ENCODE results near the gene DCAF4. TPM values are rescaled to one million over a fixed set of nuclear protein-coding genes. Genes with fewer than 3 reads are reported as not detected.
A peak's percentile ranks its signal among the peaks of the same experiment; 100 is the strongest.
"Not testable (repeated sequence)": the region's sequence is repeated elsewhere in the genome, so short reads cannot be mapped to it uniquely, and the experiment has no call there.

The DCAF4 gene
- total and polyA plus RNA-seq, 9 donors: 8.4 to 14.5 (median 11.3) TPM

DNA sequence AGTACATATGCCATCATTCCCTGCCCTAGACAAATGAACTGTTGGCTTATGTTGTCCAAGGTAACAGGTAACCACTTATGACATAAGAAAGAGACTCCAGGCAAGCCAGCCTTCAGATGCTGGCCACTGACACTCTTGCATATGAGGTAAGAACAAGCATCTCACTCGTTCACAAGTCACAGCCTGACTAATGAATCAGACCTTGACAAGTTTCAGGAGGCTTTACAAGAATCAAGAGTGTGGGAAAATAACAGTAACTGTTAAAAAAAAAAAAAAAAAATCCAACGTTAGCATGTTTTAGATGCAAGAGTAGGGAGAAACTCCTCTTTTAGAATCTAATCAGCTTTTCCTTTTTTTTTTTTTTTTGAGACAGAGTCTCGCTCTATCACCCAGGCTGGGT lies 60.0 kb downstream of the DCAF4 start:
- WGBS (ENCODE audit: insufficient coverage): no CpG with 5 or more reads among the region's 3 CpGs
- no peak for DNase-seq
- Histone ChIP-seq H3K27ac (ENCODE audit: low read length) (no peak overlapping the region), H3K36me3 (ENCODE audit: control insufficient read depth, insufficient read depth, low read length) (peaks cover 28% of the 10 kb centered on the region), H3K4me3 (ENCODE audit: low read length) (no peak overlapping the region), H3K9me3 (replicated peaks; ENCODE audit: control insufficient read depth, low read depth, low read length) (no peaks in the 10 kb centered on the region), H3K4me1 (ENCODE audit: control insufficient read depth, insufficient read depth, low read length) (no peaks in the 10 kb centered on the region), H3K27me3 (ENCODE audit: control insufficient read depth, insufficient read depth, low read length) (no peaks in the 10 kb centered on the region)

- peaks cover 24% of the 10 kb centered on the region for H3K36me3 ChIP-seq (ENCODE audit: control insufficient read depth, insufficient read depth, low read length)
Measured at GRCh38 chr14:72986857-72987256, 60.6 kb downstream of the DCAF4 start.

DNA sequence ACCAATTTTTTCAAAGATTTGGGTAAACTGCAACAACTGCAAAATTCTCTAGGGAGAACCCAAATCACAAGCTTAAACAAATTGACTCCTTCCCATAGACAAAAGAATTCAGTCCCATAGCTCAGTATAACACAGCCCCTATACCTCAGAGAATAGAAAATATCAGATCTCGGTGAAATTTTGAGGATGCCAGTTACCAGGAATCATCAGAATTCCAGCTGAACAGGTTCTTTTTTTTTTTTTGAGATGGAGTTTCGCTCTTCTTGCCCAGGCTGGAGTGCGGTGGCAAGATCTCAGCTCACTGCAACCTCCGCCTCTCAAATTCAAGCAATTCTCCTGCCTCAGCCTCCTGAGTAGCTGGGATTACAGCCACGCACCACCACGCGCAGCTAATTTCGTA lies 63.9 kb downstream of the DCAF4 start:
- Histone ChIP-seq H3K27me3 (ENCODE audit: control insufficient read depth, insufficient read depth, low read length) (no peaks in the 10 kb centered on the region), H3K36me3 (ENCODE audit: control insufficient read depth, insufficient read depth, low read length) (peaks cover 35% of the 10 kb centered on the region), H3K9me3 (replicated peaks; ENCODE audit: control insufficient read depth, low read depth, low read length) (no peaks in the 10 kb centered on the region), H3K4me1 (ENCODE audit: control insufficient read depth, insufficient read depth, low read length) (no peaks in the 10 kb centered on the region), H3K4me3 (ENCODE audit: low read length) (no peak overlapping the region), H3K27ac (ENCODE audit: low read length) (no peak overlapping the region)
- DNase-seq: no peak
- WGBS (ENCODE audit: insufficient coverage): 96% methylated on average over 7 of the region's 8 CpGs

More at GRCh38 chr14:72986857-72987256, 60.6 kb downstream of the DCAF4 start:
- 85% methylated on average over 2 of the region's 2 CpGs for WGBS (ENCODE audit: insufficient coverage)
- no peak overlapping the region for H3K27ac ChIP-seq (ENCODE audit: low read length)
- no peaks in the 10 kb centered on the region for H3K4me1 ChIP-seq (ENCODE audit: control insufficient read depth, insufficient read depth, low read length)
- H3K9me3 ChIP-seq (replicated peaks; ENCODE audit: control insufficient read depth, low read depth, low read length): no peaks in the 10 kb centered on the region
- H3K4me3 ChIP-seq (ENCODE audit: low read length): no peak overlapping the region
- no peak for DNase-seq
- H3K27me3 ChIP-seq (ENCODE audit: control insufficient read depth, insufficient read depth, low read length): no peaks in the 10 kb centered on the region

GRCh38 chr14:72996916-72997315 lies 70.7 kb downstream of the DCAF4 start:
- Histone ChIP-seq H3K27me3 (ENCODE audit: control insufficient read depth, insufficient read depth, low read length) (no peaks in the 10 kb centered on the region), H3K27ac (ENCODE audit: low read length) (no peak overlapping the region), H3K9me3 (replicated peaks; ENCODE audit: control insufficient read depth, low read depth, low read length) (no peaks in the 10 kb centered on the region), H3K4me1 (ENCODE audit: control insufficient read depth, insufficient read depth, low read length) (no peaks in the 10 kb centered on the region), H3K4me3 (ENCODE audit: low read length) (no peak overlapping the region), H3K36me3 (ENCODE audit: control insufficient read depth, insufficient read depth, low read length) (peaks cover 48% of the 10 kb centered on the region)
- WGBS (ENCODE audit: insufficient coverage): 93% methylated on average over 6 of the region's 6 CpGs
- DNase-seq: no peak

GRCh38 chr14:72998252-72998903 lies 72.1 kb downstream of the DCAF4 start:
- Histone ChIP-seq H3K27ac (ENCODE audit: low read length) (no peak overlapping the region), H3K36me3 (ENCODE audit: control insufficient read depth, insufficient read depth, low read length) (peaks cover 36% of the 10 kb centered on the region), H3K4me3 (ENCODE audit: low read length) (no peak overlapping the region), H3K4me1 (ENCODE audit: control insufficient read depth, insufficient read depth, low read length) (no peaks in the 10 kb centered on the region), H3K9me3 (replicated peaks; ENCODE audit: control insufficient read depth, low read depth, low read length) (no peaks in the 10 kb centered on the region), H3K27me3 (ENCODE audit: control insufficient read depth, insufficient read depth, low read length) (no peaks in the 10 kb centered on the region)
- WGBS (ENCODE audit: insufficient coverage): 89% methylated on average over 1 of the region's 2 CpGs
- no peak for DNase-seq

GRCh38 chr14:72999316-72999715 lies 73.1 kb downstream of the DCAF4 start:
- Histone ChIP-seq H3K4me1 (ENCODE audit: control insufficient read depth, insufficient read depth, low read length) (no peaks in the 10 kb centered on the region), H3K4me3 (ENCODE audit: low read length) (no peak overlapping the region), H3K27me3 (ENCODE audit: control insufficient read depth, insufficient read depth, low read length) (no peaks in the 10 kb centered on the region), H3K9me3 (replicated peaks; ENCODE audit: control insufficient read depth, low read depth, low read length) (no peaks in the 10 kb centered on the region), H3K27ac (ENCODE audit: low read length) (no peak overlapping the region), H3K36me3 (ENCODE audit: control insufficient read depth, insufficient read depth, low read length) (peaks cover 39% of the 10 kb centered on the region)
- no peak for DNase-seq
- no CpG with 5 or more reads among the region's 4 CpGs for WGBS (ENCODE audit: insufficient coverage)

- H3K27ac ChIP-seq (ENCODE audit: low read length): no peak overlapping the region
- peaks cover 40% of the 10 kb centered on the region for H3K36me3 ChIP-seq (ENCODE audit: control insufficient read depth, insufficient read depth, low read length)
- H3K9me3 ChIP-seq (replicated peaks; ENCODE audit: control insufficient read depth, low read depth, low read length): no peaks in the 10 kb centered on the region
- H3K4me3 ChIP-seq (ENCODE audit: low read length): no peak overlapping the region
- no peaks in the 10 kb centered on the region for H3K27me3 ChIP-seq (ENCODE audit: control insufficient read depth, insufficient read depth, low read length)
- no peaks in the 10 kb centered on the region for H3K4me1 ChIP-seq (ENCODE audit: control insufficient read depth, insufficient read depth, low read length)
- no peak for DNase-seq
- WGBS (ENCODE audit: insufficient coverage): 83% methylated on average over 1 of the region's 2 CpGs
Measured at GRCh38 chr14:73000073-73000472, 73.8 kb downstream of the DCAF4 start.

- Histone ChIP-seq H3K4me1 (ENCODE audit: control insufficient read depth, insufficient read depth, low read length) (peaks cover 7% of the 10 kb centered on the region), H3K9me3 (replicated peaks; ENCODE audit: control insufficient read depth, low read depth, low read length) (no peaks in the 10 kb centered on the region), H3K27ac (ENCODE audit: low read length) (no peak overlapping the region), H3K4me3 (ENCODE audit: low read length) (no peak overlapping the region), H3K27me3 (ENCODE audit: control insufficient read depth, insufficient read depth, low read length) (no peaks in the 10 kb centered on the region), H3K36me3 (ENCODE audit: control insufficient read depth, insufficient read depth, low read length) (peaks cover 18% of the 10 kb centered on the region)
- WGBS (ENCODE audit: insufficient coverage): 100% methylated on average over 1 of the region's 6 CpGs
- DNase-seq: no peak
Measured at GRCh38 chr14:73003681-73004080, 77.4 kb downstream of the DCAF4 start.

GRCh38 chr14:73004641-73005040 lies 78.4 kb downstream of the DCAF4 start:
- H3K36me3 ChIP-seq (ENCODE audit: control insufficient read depth, insufficient read depth, low read length): peaks cover 18% of the 10 kb centered on the region
- not testable (repeated sequence) for H3K27me3 ChIP-seq (ENCODE audit: control insufficient read depth, insufficient read depth, low read length); DNase-seq; H3K9me3 ChIP-seq (replicated peaks; ENCODE audit: control insufficient read depth, low read depth, low read length); H3K4me3 ChIP-seq (ENCODE audit: low read length); H3K27ac ChIP-seq (ENCODE audit: low read length)
- H3K4me1 ChIP-seq (ENCODE audit: control insufficient read depth, insufficient read depth, low read length): peaks cover 10% of the 10 kb centered on the region
- WGBS (ENCODE audit: insufficient coverage): 90% methylated on average over 2 of the region's 9 CpGs

DNA sequence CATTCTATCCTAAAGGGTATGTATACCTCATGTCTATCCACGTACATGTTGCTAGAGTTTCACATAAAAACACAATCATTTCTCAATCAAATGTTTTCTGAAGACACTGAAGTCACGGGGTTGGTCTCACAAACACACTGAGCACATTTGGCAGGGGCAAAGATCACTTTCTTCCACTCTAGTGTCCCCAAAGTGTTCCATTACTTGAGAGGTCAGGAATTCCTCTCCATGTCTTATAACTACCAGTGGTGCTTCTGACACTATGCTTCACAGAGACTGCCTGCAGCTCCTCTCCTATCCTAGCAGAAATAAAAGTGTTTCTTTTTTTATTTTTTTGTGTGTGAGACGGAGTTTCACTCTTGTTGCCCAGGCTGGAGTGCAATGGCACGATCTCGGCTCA lies 81.6 kb downstream of the DCAF4 start:
- H3K4me3 ChIP-seq (ENCODE audit: low read length): no peak overlapping the region
- H3K4me1 ChIP-seq (ENCODE audit: control insufficient read depth, insufficient read depth, low read length): peaks cover 10% of the 10 kb centered on the region
- H3K36me3 ChIP-seq (ENCODE audit: control insufficient read depth, insufficient read depth, low read length): peaks cover 21% of the 10 kb centered on the region
- no peaks in the 10 kb centered on the region for H3K9me3 ChIP-seq (replicated peaks; ENCODE audit: control insufficient read depth, low read depth, low read length)
- WGBS (ENCODE audit: insufficient coverage): 83% methylated on average over 2 of the region's 5 CpGs
- no peak overlapping the region for H3K27ac ChIP-seq (ENCODE audit: low read length)
- DNase-seq: no peak
- H3K27me3 ChIP-seq (ENCODE audit: control insufficient read depth, insufficient read depth, low read length): no peaks in the 10 kb centered on the region

DNA sequence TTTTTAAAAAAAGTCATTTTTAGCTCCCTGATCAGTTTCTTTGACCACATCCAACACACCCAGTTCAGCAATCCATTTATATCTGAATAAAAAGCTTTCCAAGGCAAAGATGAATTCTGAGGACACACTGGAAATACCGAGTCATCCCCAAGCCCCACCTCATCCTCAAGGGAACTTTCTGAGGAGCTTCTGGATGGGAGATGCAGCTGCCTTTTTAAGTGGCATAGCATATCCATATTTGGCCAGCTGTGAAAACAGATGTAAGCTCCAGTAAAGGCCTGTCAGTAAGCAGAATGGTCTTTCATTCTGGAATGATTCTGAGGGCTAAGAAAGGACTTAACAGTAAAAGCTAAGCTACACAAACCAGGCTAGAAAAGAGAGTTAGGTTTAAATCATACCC lies 82.2 kb downstream of the DCAF4 start:
- peak; percentile 82 for DNase-seq
- Histone ChIP-seq H3K36me3 (ENCODE audit: control insufficient read depth, insufficient read depth, low read length) (peaks cover 21% of the 10 kb centered on the region), H3K27me3 (ENCODE audit: control insufficient read depth, insufficient read depth, low read length) (no peaks in the 10 kb centered on the region), H3K4me1 (ENCODE audit: control insufficient read depth, insufficient read depth, low read length) (peaks cover 10% of the 10 kb centered on the region), H3K27ac (ENCODE audit: low read length) (peak overlapping the region; percentile 78), H3K4me3 (ENCODE audit: low read length) (no peak overlapping the region), H3K9me3 (replicated peaks; ENCODE audit: control insufficient read depth, low read depth, low read length) (no peaks in the 10 kb centered on the region)
- no CpG with 5 or more reads among the region's 1 CpG for WGBS (ENCODE audit: insufficient coverage)

Data from muscle of leg (tissue), 11 donors.